HK-2 (cell line): Measurements from ENCODE around the gene PCYT2.

ENCODE experiments used
- DNase-seq: peaks from one replicate; pipeline ENCODE4 v3.0.0-alpha.2; 2018; ENCODE audit not compliant: unreplicated experiment

PCYT2 gene

DNA sequence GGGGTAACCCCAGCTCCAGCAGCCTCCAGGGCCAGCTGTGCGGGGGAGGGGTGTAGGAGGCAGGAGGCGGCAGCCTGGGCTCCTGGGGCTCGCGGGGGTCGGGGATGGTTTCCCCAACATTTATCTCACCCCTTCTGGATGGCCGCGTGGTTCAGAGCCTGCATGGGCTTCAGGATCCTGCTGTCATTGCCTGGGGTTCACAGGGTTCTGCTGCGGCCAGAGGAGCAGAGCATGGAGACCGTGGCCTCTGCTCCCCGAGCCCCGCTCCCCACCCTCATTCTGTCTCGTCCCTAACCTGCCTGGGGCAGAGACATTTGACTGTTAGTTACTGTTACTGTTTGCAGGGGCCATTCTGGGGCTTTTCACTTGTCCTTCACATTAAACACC lies 31.0 kb upstream of the PCYT2 start:
- DNase-seq: no peak

DNA sequence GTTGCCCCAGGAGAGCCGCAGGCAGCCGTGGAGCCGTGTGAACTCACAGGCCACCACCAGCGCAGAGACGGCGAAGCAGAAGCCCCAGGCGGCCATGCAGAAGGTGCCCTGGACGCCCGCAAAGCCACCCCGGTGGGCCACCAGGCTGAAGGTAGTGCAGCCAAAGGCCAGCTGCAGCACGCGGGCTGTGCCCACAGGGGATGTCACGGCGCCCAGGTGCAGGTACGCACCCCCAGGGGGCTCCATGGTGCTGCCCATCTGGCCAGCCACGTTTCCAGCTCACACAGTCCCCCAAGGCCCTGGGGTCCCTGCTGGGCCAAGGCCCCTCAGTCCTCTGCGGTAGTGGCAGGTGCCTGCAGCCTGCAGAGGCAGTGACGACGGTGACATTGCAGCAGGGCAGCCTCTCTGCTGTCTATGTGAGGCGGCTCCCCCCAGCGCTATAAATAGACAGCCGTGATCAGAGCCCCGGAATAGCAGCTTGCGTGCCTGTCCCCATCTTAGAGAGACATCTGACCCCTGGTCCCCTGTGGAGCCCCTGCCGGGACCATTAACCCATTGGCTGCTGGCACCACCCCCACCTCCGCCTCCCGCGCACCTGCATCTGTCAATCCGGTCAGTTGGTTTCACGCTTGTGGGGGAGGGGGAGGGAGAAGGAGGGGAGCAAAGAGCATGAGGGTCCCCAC lies 30.4 kb upstream of the PCYT2 start:
- no peak for DNase-seq

DNA sequence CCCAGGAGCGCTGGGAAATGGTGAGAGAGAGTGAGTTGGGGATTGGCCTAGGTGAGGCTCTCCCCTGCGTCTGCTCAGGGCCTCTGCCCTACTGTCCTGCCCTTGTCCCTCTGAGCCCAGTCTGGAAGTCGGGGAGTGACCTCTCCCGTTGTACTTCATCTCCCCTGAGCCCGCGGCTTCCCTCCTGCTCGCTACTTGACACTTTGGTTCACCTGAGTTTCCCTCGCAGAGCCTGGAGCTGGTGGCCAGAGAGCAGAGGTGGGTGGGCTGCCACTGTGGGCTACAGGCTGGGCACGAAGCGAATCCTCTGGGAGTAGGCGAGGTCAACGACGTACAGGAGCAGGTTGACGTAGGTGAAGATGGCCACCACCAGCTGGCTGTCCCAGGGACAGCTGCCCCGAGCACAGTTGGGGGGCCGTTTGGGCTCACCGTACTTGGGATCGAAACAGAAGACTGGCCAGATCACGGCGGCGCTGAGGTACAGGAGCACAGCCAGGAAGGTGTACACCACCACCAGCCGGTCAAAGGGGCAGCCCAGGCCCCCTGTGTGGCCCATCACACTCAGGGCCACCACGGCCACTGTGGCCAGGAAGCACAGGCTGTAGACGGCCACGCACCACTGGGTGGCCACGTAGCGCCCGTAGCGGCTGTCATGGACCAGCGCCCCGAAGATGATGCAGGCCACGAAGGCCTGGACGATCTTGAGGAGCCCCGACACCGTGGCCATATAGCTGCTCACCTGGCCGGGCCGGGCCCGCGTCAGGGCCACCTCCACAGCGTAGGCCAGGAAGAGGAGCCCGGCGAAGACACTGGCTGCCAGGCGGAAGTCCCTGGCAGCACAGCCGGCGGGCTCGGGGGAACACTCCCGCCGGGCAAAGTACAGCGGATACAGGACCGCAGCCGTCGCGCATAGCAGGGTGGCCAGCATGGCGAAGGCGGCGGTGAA lies 29.6 kb upstream of the PCYT2 start:
- no peak for DNase-seq

DNA sequence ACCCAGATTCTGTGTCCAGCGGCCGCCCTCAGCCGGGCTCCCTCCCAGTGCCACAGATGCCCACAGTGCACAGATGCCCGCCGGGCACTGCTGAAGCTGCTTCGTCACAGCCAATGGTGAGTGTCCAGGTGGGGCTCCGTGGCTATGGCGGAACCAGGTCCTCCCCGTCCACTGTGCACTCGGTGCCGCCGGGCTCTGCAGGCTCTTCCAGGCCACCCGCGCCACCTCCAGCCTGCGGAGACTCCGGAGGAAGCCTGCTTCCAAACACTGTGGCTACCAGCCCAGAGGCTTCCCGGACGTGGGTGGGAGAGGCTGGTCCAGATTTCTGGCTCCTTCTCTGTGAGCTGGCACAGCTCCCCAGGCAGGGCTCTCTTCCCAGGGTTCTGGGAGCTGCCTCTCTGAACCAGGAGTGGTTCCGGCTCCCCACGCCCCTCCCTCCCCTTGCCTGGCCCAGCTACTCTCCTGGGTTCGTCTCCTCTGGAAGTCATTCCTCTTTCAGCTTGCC lies 28.7 kb upstream of the PCYT2 start:
- DNase-seq: no peak

DNA sequence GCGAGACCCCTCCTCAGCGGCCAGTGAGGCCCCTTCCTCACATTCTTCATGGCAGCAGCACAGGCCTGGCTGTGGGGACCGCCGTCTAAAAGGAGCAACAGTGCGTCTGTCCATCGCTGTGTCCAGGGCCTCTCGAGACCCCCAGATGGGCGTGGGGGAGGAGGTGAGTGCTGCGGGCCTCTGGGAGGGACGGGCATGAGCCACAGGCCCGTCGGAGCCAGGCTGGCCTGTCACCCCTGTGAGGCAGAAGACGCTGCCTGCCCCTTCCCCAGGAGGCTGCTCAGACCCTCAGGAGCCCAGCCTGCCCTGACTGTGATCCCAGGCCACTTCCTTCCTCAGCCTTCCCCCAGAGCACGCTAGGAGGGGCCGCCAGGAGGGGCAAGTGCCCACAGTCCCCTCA lies 28.0 kb upstream of the PCYT2 start:
- no peak for DNase-seq

DNA sequence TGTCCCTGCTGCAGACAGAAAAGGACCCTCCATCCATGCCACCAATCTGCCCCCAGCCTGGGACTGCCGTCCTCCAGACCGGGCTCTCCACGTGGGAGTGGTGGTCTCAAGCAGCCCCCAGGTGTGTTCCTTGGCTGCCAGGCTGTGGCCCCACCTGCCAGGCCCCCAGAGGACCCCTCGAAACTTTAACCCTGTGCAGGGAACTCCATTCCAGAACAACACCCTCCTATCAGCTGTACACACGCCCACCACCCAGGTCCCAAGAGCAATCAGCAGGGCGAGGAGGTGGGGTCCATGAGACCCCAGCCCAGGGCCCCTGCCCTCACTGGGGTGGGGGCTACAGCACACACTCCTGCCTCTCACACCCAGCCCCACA lies 24.5 kb upstream of the PCYT2 start:
- DNase-seq: no peak

DNA sequence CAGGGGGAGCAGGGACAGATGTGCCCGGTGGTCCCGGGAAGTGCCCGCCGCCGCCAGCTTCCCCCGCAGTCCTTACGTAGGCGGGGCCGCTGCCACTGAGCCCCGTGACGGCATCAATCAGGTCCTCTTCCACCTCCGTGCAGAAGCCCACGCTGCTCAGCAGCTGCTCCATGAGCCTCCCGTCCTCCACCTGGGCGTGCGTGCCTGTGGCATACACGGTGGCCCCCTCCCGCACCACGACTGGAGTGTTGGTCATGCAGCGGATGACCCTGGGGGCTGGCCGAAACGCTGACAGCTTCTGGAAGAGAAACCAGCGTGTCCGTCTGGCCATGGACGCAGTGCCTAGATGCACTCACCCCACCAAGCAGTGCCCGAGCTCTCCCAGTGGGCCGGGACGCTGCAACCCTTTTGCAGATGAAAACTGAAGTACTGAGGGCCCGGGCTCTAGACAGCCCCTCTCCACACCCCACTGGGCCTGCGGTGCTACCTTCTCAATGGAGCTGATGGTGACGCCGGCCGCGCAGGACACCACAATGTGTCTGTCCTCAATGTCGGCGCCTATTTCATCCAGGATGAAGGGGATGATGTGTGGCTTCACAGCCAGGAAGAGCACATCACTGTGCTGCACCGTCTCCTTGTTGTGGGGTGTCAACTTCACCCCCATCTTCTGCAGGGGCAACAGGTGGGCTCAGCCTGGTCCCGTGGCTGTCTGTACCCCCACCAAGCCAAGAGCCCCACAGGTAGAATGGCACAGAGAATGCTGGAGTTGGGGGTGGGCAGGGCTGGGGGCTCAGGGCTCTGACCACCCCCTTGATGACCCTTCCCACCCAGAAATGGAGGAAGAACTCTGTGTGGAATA lies 23.9 kb upstream of the PCYT2 start:
- no peak for DNase-seq

DNA sequence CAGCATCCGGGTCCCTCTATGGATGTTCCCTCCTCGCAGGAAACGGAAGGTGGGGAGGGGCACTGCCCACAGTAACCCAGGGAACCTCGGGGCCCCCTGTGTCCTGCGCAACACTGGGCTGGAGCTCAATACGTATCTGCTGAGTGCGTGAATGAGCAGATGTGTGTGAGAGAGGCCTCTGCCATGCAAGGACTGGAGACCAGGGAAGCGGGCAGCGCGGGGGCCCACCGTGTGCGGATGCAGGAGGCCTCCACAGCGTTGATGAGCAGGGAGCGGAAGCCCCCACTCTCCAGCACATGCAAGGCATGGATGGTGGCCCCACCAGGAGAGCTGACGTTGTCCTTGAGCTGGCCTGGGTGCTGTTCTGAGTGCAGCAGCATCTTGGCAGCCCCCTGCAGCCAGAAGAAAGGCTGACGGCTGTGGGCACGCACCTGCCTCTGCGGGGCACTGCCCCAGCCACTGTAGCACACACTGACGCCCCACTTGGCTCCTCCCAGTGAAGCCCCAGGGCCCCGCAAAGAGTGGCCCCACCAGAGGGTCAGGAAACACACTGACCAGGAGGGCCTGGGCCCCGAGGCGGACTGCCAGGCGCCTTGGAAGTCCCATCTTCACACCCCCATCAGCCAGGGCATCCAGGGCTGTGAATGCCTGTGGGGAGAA lies 23.0 kb upstream of the PCYT2 start:
- DNase-seq: no peak

DNA sequence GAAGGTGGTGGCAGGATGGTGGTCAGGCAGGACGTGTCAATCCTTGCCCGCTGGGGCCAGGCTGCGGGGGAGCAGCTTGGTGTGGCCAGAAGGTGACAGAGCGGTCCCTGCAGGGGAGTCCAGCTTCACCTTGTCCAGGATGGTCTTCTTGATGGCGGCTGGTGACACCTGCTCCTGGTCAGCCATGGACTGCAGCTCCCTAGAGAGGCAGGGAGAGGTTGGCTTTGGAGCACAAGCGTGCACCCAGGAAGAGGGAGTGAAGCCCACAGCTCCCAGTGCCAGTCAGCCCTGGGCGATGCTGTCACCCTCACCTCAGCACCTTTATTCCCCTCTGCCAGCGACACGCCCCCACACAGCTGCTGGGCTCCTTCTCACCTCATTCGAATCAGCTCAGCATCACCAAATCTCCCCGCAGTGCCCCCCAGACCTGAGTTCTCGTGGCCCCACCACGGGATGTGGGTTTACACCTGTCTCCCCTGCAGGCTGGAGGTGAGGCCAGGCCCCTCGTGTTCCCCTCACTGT lies 22.0 kb upstream of the PCYT2 start:
- DNase-seq: no peak

DNA sequence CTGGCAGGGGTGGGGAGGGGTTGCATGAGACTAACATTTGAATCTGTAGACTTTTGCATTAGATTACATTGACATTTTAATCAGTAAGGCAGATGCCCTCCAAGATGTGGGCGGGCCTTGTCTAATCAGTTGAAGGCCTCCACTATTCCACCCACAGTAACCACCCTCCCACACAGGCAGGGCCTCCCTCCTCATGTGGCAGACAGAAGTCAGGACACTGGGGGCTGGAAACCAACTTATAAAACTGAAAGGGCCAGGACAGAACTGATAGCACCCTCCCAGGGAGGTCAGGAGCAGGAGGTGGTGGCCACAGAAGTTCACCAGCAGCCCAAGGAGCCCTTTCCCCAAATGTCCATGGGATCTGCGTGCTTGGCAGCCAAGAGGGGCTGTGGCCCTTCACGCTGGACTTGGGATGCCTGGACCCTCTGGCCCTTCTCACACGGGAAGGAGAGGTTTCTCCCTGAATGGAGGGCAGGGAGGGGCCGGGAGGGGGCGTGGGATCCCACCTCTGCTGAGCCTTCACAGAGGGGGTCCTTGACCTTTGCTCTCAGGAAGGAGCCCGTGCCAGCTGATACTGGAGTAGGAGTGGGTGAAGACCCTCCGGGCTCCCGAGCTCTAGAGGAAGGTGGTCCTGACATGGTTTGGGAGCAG lies 21.3 kb upstream of the PCYT2 start:
- DNase-seq: no peak

DNA sequence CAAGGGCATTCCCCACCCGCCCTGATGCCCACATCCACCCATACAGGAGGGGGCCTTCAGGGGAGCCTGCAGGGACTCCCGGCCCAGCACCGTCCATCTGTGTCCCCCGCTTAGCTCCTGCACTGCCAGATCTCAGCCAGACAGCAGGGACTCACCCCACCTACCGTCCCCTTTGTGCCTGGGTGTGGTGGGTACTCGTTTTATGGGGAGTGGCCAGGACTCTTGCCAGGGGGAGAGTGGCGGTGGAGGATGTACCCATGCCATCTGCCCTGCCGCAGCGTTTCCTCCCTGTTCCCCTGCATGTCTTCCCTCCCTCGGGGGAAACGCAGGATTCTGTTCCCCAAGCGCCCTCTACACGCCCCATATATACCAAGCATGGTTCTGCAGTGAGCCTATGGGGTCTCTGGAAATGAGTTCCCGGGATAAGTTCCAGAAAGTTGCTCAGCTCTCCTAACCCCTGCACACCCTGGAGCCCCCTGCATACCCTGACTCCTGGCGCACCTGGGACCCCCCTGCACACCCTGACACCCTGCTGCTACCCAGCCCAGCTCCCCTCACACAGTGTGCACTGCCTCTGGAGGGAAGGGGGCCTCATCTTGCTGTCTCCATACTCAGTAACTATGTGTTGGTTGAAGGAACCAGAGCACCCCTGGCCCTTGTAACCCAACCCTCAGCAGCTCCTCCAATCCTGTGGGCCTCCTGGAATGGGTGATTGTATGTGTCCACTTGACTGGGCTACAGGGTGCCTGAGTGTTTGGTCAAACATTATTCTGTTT lies 20.5 kb upstream of the PCYT2 start:
- no peak for DNase-seq

DNA sequence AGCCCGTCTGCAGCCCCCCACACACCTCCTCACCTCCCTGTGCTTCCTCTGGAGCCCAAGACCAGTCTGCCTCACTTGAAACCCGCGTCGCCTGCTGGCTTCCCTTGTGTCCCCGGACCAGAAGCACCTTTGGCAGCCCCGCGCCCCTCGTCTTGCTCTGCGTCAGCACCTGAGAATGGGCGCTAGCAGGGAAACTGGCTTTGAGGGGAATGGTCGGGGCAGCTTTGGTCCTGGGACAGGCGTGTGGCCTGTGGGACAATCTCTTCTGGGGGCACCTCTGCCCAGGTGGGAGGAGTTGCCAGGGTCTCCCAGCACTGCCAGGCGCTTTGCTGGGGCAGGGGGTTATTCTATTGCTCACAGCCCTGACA lies 20.0 kb upstream of the PCYT2 start:
- DNase-seq: no peak

DNA sequence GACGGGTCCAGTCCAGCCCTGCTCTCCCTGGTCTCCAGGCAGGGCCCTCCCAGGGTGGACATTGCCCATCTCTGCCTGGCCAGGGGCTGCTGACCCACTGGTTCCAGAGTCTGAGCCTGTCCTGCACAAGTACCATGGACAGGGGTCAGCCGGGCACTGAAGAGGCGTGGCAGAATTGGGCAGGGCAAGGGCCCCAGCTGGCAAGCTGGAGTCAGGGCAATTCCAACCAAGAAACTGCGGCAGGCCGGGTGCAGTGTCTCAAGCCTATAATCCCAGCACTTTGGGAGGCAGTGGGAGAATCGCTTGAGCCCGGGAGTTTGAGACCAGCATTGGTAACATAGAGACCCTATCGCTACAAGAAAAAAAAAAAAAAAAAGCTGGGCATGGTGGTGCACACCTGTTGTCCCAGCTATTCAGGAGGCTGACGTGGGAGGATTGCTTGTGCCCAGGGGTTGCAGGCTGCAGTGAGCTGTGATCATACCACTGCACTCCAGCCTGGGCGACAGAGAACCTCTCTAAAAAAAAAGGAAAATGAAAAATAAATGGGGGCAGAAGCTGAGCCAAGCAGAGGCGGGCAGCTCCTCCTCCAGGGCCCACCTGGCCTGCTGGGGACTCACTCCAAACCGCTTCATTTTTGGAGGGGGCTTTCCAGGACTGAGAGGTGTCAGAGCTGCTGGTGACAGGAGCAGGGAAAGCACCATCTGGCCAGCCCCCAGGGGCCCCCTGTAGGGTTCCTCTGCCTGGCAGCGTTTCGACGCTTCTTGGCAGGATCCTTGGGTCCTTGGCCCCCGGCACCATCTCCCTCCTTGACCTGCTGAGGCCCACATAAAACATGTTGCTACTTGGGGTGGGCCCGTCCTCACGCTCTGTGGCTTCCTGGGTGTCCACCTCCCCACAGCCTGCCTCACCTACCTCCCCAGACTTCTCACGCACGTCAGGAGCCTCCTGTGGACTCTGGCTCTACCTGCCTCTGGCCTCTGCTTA lies 19.2 kb upstream of the PCYT2 start:
- no peak for DNase-seq

DNA sequence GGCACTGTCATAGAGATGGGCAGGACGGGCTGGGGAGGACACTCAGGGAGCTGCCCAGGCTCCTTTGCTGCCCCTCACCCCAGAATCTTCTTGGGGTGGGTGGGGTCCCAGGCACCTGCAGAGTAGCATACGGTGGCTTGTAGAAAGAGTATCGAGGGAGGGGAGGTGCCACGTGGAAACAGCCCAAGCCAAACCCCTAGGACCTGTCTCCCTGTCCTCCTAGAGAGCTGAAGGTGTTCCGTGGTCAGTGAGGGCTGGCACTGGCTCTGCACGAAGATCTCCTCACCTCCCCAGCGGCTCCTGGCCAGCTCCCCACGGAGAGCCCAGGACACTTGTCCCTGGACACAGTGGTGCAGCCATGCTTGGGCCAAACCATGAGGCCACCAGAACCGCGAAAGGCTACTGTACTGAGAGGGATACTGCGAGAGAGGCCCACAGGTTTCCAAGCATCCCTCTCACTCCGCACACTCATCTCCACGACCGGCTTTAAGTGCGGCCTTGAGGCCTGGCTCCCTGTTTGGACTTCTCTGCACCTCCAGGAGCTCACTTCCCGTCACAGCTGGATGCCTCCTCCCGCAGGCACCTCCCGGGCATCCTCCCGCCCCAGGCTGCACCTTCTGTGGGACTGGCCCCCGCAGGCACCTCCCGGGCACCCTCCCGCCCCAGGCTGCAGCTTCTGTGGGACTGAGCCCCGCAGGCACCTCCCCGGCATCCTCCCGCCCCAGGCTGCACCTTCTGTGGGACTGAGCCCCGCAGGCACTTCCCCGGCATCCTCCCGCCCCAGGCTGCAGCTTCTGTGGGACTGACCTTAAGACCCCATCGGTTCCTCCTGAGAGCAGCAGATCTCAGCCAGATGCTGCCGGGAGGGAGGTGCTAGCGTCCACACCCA lies 18.3 kb upstream of the PCYT2 start:
- DNase-seq: no peak

DNA sequence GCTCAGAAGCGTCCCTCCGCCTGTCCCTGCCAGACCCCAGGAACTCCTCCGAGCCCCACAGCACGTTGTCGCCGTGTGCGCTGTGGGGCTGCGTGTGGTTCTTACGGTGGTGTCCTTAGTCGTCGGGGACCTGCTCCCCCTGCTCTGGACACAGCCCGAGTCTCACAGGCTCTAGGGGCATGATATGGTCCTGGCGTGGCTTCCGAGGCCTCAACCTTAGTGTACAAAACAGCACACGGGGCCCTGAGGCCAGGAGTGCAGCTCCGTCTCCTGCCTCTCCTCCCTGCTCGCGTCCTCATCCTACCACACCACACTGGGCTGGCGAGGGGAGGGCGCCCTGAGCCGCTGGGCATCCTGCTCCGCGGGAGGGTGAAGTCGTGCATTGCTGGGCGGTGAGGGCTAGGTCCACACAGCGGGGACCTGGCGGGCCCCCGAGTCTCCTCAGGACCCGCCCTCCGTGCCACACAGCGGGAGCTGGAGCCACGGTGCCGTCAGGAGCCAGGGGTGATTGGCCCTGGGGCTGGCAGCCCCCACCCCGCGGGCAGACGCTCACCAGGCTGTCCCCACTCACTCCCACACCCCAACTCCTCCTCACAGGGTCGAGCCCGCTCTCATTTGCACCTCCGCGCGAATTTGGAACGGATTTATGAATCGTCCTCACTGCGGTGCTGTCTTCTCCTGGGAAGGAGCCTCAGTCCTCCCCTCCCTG lies 17.5 kb upstream of the PCYT2 start:
- DNase-seq: no peak

DNA sequence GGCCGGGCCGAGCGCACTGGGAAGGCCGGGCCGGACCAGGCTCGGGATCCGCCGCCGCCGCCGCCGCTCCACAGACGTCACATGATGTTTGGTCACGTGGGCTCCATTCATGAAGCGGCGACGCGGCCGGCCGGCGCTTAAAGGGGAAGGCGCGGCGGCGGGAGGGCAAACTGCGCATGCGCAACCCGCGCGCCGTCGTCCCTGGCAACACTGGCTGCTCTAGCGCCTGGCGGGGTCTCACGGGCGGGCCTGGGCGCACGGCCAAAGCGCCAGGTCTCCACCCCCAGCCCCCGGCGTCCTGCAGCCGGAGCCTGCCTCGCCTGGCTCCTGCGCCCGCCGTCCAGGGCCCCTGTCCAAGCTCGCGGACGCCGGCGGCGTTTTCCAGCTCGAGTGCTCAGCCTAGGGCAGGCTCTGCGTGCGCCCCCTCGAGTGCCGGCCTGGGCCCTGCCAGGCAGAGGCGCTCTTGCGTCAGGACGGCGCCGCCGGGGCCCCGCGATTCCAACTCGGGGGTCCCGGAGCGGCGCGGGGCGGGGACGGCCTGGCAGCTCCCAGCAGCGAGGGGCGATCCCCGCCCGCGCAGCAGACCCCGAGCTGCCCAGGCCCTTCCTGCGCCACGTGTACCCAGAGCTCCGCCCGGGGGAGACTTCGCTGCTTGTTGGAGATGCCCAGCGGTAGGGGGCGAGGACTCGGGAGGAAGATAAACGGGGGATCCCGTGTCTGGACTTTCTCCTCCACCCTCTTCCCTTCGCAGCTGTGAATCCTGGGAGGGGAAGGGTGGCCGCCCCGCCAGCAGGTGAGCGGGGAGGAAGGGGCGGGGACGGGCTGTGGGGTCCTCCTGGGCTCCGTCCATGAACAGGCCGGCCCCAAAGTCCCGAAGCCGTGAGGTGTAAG lies 16.7 kb upstream of the PCYT2 start, which contains the start of gene MAFG:
Gene MAFG, minus strand, starts transcription at position 83 of the 891 bp plus-strand sequence. CDS start 4,550 bp downstream, outside the sequence.
- peak; percentile 94 for DNase-seq
